Endothelial cell of umbilical vein (primary cell): ENCODE results near the gene SLC22A8. TPM values are rescaled to one million over a fixed set of nuclear protein-coding genes. Genes with fewer than 3 reads are reported as not detected.

Experiments
- BruUV-seq: library from RNA; stranded (reverse); fragments of 400-500 nt; replicated peaks from 2 replicates; lab custom pipeline; 2021; lab: Mats Ljungman, UMichigan
- CTCF ChIA-PET: fragments of 300-600, 350-600 bp; sonication (Branson Sonifier 250); formaldehyde crosslinking; loops from one replicate; lab custom pipeline; 2021; ENCODE audit warnings: antibody characterized with exemption, inconsistent platforms; lab: Charles Lee
- POLR2A ChIA-PET: fragments of 300-600, 350-600 bp; sonication (Branson Sonifier 250); formaldehyde crosslinking; loops from one replicate; lab custom pipeline; 2021; ENCODE audit warnings: antibody characterized with exemption, inconsistent platforms; lab: Charles Lee
- DNase-seq: peaks from one replicate; pipeline ENCODE4 v3.0.0-alpha.2; 2011; ENCODE audit warnings: low read depth, low spot score
- FAIRE-seq: peaks from 2 replicates; lab custom pipeline; 2011; peaks lifted over from hg19 to GRCh38; lab: Jason Lieb, UNC
- H2AFZ ChIP-seq: 2 replicates; pipeline ENCODE4 v1.6.0; 2012; ENCODE audit warnings: low read depth, low read length, control low read depth, inconsistent platforms
- H3K27ac ChIP-seq: 2 replicates; pipeline ENCODE4 v1.5.1; 2011; ENCODE audit warnings: low read depth, mild to moderate bottlenecking, control low read depth, low read length, moderate library complexity; ENCODE audit not compliant: insufficient read depth
- H3K27me3 ChIP-seq, 2 experiments: 2 replicates each; pipeline versions ENCODE4 v1.6.0 to v1.6.1; 2011; ENCODE audit warnings: low read length in 2 of 2, mixed read lengths in 1 of 2; ENCODE audit not compliant: control insufficient read depth in 2 of 2, insufficient read depth in 2 of 2
- H3K36me3 ChIP-seq, 2 experiments: 2 replicates in 1 of 2; 3 replicates in 1 of 2; pipeline ENCODE4 v1.5.1; 2011; ENCODE audit warnings: low read length in 2 of 2, mild to moderate bottlenecking in 1 of 2, moderate library complexity in 1 of 2; ENCODE audit not compliant: control insufficient read depth in 2 of 2, insufficient read depth in 2 of 2; ENCODE audit errors: extremely low read depth in 1 of 2
- H3K4me1 ChIP-seq: 3 replicates; pipeline ENCODE4 v1.5.1; 2011; ENCODE audit warnings: mild to moderate bottlenecking, low read length; ENCODE audit not compliant: control insufficient read depth, insufficient read depth; ENCODE audit errors: extremely low read depth
- H3K4me2 ChIP-seq: 2 replicates; pipeline ENCODE4 v1.6.1; 2011; ENCODE audit warnings: low read length, control low read depth, mixed read lengths; ENCODE audit not compliant: insufficient read depth
- H3K4me3 ChIP-seq, 3 experiments: fragments of 200-600 bp in 1 of 3; sonication (generic), shearing (Covaris generic) in 1 of 3; replicated peaks in 1 of 3; 2 replicates each; pipeline ENCODE4 v1.5.1; 2011 to 2016; ENCODE audit warnings: control low read depth in 3 of 3, low read length in 3 of 3, mild to moderate bottlenecking in 2 of 3, inconsistent platforms in 1 of 3, low read depth in 1 of 3, moderate library complexity in 1 of 3; ENCODE audit not compliant: insufficient read depth in 1 of 3
- H3K79me2 ChIP-seq: 2 replicates; pipeline ENCODE4 v1.6.0; 2012; ENCODE audit warnings: low read length, inconsistent platforms; ENCODE audit not compliant: control insufficient read depth, insufficient read depth
- H3K9ac ChIP-seq: replicated peaks from 2 replicates; pipeline ENCODE3; 2011; ENCODE audit warnings: low read length, control low read depth; ENCODE audit not compliant: insufficient read depth; ENCODE audit errors: extremely low read depth
- H3K9me1 ChIP-seq: replicated peaks from 3 replicates; pipeline ENCODE4 v1.6.0; 2011; ENCODE audit warnings: mild to moderate bottlenecking, low read length; ENCODE audit not compliant: control insufficient read depth, insufficient read depth; ENCODE audit errors: extremely low read depth
- H3K9me3 ChIP-seq: replicated peaks from 2 replicates; pipeline ENCODE4 v1.5.1; 2012; ENCODE audit warnings: low read length, inconsistent platforms; ENCODE audit not compliant: control insufficient read depth, insufficient read depth
- H4K20me1 ChIP-seq: replicated peaks from 2 replicates; pipeline ENCODE3; 2011; ENCODE audit warnings: mild to moderate bottlenecking, low read length; ENCODE audit not compliant: control insufficient read depth, insufficient read depth; ENCODE audit errors: extremely low read depth
- CTCF ChIP-seq, 2 donors: IDR thresholded peaks; 1 replicate in 1 of 2; 2 replicates in 1 of 2; pipeline ENCODE4 v1.5.1; 2011; ENCODE audit warnings: low read length in 2 of 2, mild to moderate bottlenecking in 2 of 2, moderate library complexity in 2 of 2, control low read depth in 1 of 2, inconsistent platforms in 1 of 2, low read depth in 1 of 2; ENCODE audit not compliant: insufficient read depth in 1 of 2; ENCODE audit errors: extremely low read depth in 1 of 2
- EZH2 ChIP-seq: IDR thresholded peaks from 2 replicates; pipeline ENCODE4 v1.6.1; 2012; ENCODE audit warnings: borderline replicate concordance, low read depth, mild to moderate bottlenecking, moderate library complexity, low read length, inconsistent platforms; ENCODE audit not compliant: severe bottlenecking
- FOS ChIP-seq: IDR thresholded peaks from 2 replicates; pipeline ENCODE4 v1.6.1; 2011; ENCODE audit warnings: mild to moderate bottlenecking, low read length, moderate library complexity, borderline replicate concordance; ENCODE audit not compliant: insufficient read depth
- GATA2 ChIP-seq: IDR thresholded peaks from 2 replicates; pipeline ENCODE4 v1.7.0; 2011; ENCODE audit warnings: low read depth, mild to moderate bottlenecking, moderate library complexity, mixed read lengths, low read length; ENCODE audit not compliant: insufficient read length, insufficient read depth
- JUN ChIP-seq: IDR thresholded peaks from 2 replicates; pipeline ENCODE4 v1.6.1; 2011; ENCODE audit warnings: borderline replicate concordance, low read depth; ENCODE audit not compliant: insufficient read length, insufficient read depth
- MAX ChIP-seq: IDR thresholded peaks from 2 replicates; pipeline ENCODE4 v1.6.1; 2011; ENCODE audit not compliant: insufficient read depth, insufficient read length
- MYC ChIP-seq: IDR thresholded peaks from one replicate; pipeline ENCODE4 v1.6.1; 2011; ENCODE audit warnings: mild to moderate bottlenecking, low read depth, low read length
- POLR2A ChIP-seq: IDR thresholded peaks from 2 replicates; pipeline ENCODE4 v1.6.1; 2012; ENCODE audit warnings: low read depth, mild to moderate bottlenecking, control low read depth, low read length
- POLR2AphosphoS5 ChIP-seq: IDR thresholded peaks from 2 replicates; pipeline ENCODE4 v1.6.1; 2012; ENCODE audit warnings: low read depth, mild to moderate bottlenecking, control low read depth, low read length, moderate library complexity; ENCODE audit not compliant: insufficient read depth
- dilution Hi-C: fragments of 300-500 bp; cut with MboI; formaldehyde crosslinking; loops from one replicate; pipeline ENCODE4 v1.15.0; 2019; ENCODE audit warnings: low sequenced_read_pairs; ENCODE audit not compliant: extremely low pct_ligation_motif_present
- intact Hi-C: fragments of 100-400 bp; cut with micrococcal nuclease; formaldehyde crosslinking; loops from one replicate; pipeline ENCODE4 v1.10.0; 2022
- polyA plus RNA-seq, 4 experiments: library from polyadenylated mRNA; depleted of rRNA in 3 of 4; stranded (reverse) in 3 of 4; unstranded in 1 of 4; fragments of >200 nt; gene quantifications; 2 replicates each; pipeline versions ENCODE4 v1.2.1 to v1.2.3, GENCODE V29; 2011 to 2012; ENCODE audit warnings: missing spikeins in 1 of 4
- total RNA-seq: library from RNA; stranded (reverse); gene quantifications from 2 replicates; pipeline ENCODE4 v1.2.3, GENCODE V29; 2021

Gene SLC22A8
- total and polyA plus RNA-seq, 2 donors (not counting 3 experiments of a cell fraction or from before 2014, with no cell fraction given) = not detected

GRCh38 chr11:62959422-62959980 is 56.1 kb downstream of the SLC22A8 start:
- H3K4me3 ChIP-seq = no peak overlapping the region
- H3K36me3 ChIP-seq = no peaks in the 10 kb centered on the region
- CTCF ChIA-PET = interaction anchor here (1.0 kb wide), 1 partner anchor 51 kb away, joined by 3 read pairs; no protein-coding TSS in a partner anchor
- no peaks in the 10 kb centered on the region for H3K9me3 ChIP-seq
- H3K4me1 ChIP-seq = no peaks in the 10 kb centered on the region
- H3K4me2 ChIP-seq = no peak overlapping the region
- H2AFZ ChIP-seq = no peak overlapping the region
- H3K27me3 ChIP-seq = no peaks in the 10 kb centered on the region
- no peak overlapping the region for H3K9ac ChIP-seq
- dilution Hi-C loops (no loop called here), intact Hi-C loops (no loop called here)
- POLR2A ChIA-PET = no interaction called here
- H3K9me1 ChIP-seq = no peaks in the 10 kb centered on the region
- FAIRE-seq = no peak
- BruUV-seq = no TSS peak
- H3K27ac ChIP-seq = no peak overlapping the region
- H3K79me2 ChIP-seq = no peaks in the 10 kb centered on the region
- DNase-seq = no peak
- no peaks in the 10 kb centered on the region for H4K20me1 ChIP-seq
- TF ChIP-seq FOS = no peak

- Histone ChIP-seq H3K27me3 (no peaks in the 10 kb centered on the region), H4K20me1 (no peaks in the 10 kb centered on the region), H3K4me3 (no peak overlapping the region), H3K36me3 (no peaks in the 10 kb centered on the region), H3K4me1 (no peaks in the 10 kb centered on the region), H2AFZ (peak overlapping the region; percentile 2), H3K9me3 (no peaks in the 10 kb centered on the region), H3K9ac (no peak overlapping the region), H3K9me1 (no peaks in the 10 kb centered on the region), H3K79me2 (no peaks in the 10 kb centered on the region), H3K27ac (no peak overlapping the region), H3K4me2 (no peak overlapping the region)
- BruUV-seq = no TSS peak
- FAIRE-seq (no peak), DNase-seq (peak; percentile 24)
- intact Hi-C loops (no loop called here), dilution Hi-C loops (no loop called here)
- ChIA-PET POLR2A (no interaction called here), CTCF (interaction anchor here (1.0 kb wide), 1 partner anchor 50 kb away, joined by 3 read pairs; no protein-coding TSS in a partner anchor)
- no peak for TF ChIP-seq MAX
- no peak for TF ChIP-seq JUN
- TF ChIP-seq POLR2AphosphoS5 = no peak
- TF ChIP-seq FOS = no peak
- no peak for TF ChIP-seq GATA2
- no peak for TF ChIP-seq EZH2
- no peak for TF ChIP-seq POLR2A
- TF ChIP-seq MYC = no peak
- TF ChIP-seq CTCF (IDR thresholded peaks at IDR 0.05; ENCODE audit: extremely low read depth in 1 of 2, insufficient read depth in 1 of 2, low read depth in 1 of 2, low read length in 2 of 2) = no peak
These were observed 56.9 kb downstream of the SLC22A8 start for GRCh38 chr11:62958547-62959421.
